Skin epidermis (tissue), 12 donors: ENCODE data around the gene NUB1.
A peak's percentile ranks its signal among the peaks of the same experiment; 100 is the strongest.

Experiments
- H3K27ac ChIP-seq, 21 experiments: fragments of 200-600 bp; sonication (generic) in 11 of 21; one replicate each; pipeline ENCODE4 v1.5.0; 2020; ENCODE audit warnings: mild to moderate bottlenecking in 3 of 21, inconsistent platforms in 2 of 21, moderate library complexity in 2 of 21
- H3K4me3 ChIP-seq, 7 experiments: fragments of 200-600 bp; sonication (generic) in 2 of 7; one replicate each; pipeline ENCODE4 v1.5.0; 2020; ENCODE audit warnings: inconsistent platforms in 2 of 7, mild to moderate bottlenecking in 2 of 7, moderate library complexity in 1 of 7

Gene NUB1

GRCh38 chr7:151410405-151411390 lies 69.1 kb downstream of the NUB1 start:
- Histone ChIP-seq H3K4me3 (peak overlapping the region in 6 of 7 experiments; percentile 6 to 39 (median 26)), H3K27ac (peak overlapping the region in 6 of 21 experiments; percentile 42 to 83 (median 73))

- Histone ChIP-seq H3K4me3 (no peak overlapping the region), H3K27ac (no peak overlapping the region)
Measured at GRCh38 chr7:151411551-151411950, 69.9 kb downstream of the NUB1 start.

- no peak overlapping the region for H3K4me3 ChIP-seq
- H3K27ac ChIP-seq: no peak overlapping the region
Measured at GRCh38 chr7:151412318-151412717, 70.7 kb downstream of the NUB1 start.

GRCh38 chr7:151413241-151413640 lies 71.6 kb downstream of the NUB1 start:
- H3K27ac ChIP-seq: no peak overlapping the region
- no peak overlapping the region for H3K4me3 ChIP-seq

- no peak overlapping the region for H3K27ac ChIP-seq
Measured at GRCh38 chr7:151415375-151416105, 73.9 kb downstream of the NUB1 start.

GRCh38 chr7:151416112-151416940 lies 74.7 kb downstream of the NUB1 start:
- H3K27ac ChIP-seq: no peak overlapping the region
- H3K4me3 ChIP-seq: no peak overlapping the region

More at GRCh38 chr7:151415375-151416105, 73.9 kb downstream of the NUB1 start:
- H3K4me3 ChIP-seq: no peak overlapping the region

GRCh38 chr7:151416941-151417315 lies 75.3 kb downstream of the NUB1 start:
- no peak overlapping the region for H3K4me3 ChIP-seq
- no peak overlapping the region for H3K27ac ChIP-seq

GRCh38 chr7:151420144-151420543 lies 78.5 kb downstream of the NUB1 start:
- no peak overlapping the region for H3K4me3 ChIP-seq
- H3K27ac ChIP-seq: no peak overlapping the region

GRCh38 chr7:151422212-151422611 lies 80.6 kb downstream of the NUB1 start:
- H3K4me3 ChIP-seq: no peak overlapping the region
- no peak overlapping the region for H3K27ac ChIP-seq

GRCh38 chr7:151423226-151423625 lies 81.6 kb downstream of the NUB1 start:
- no peak overlapping the region for H3K4me3 ChIP-seq
- H3K27ac ChIP-seq: no peak overlapping the region

- Histone ChIP-seq H3K27ac (no peak overlapping the region), H3K4me3 (no peak overlapping the region)
Measured at GRCh38 chr7:151423936-151424335, 82.3 kb downstream of the NUB1 start.

- H3K27ac ChIP-seq: no peak overlapping the region
- no peak overlapping the region for H3K4me3 ChIP-seq
Measured at GRCh38 chr7:151424799-151425198, 83.2 kb downstream of the NUB1 start.

- Histone ChIP-seq H3K4me3 (no peak overlapping the region), H3K27ac (no peak overlapping the region)
Measured at GRCh38 chr7:151425670-151426440, 84.2 kb downstream of the NUB1 start.

- Histone ChIP-seq H3K4me3 (no peak overlapping the region), H3K27ac (no peak overlapping the region)
Measured at GRCh38 chr7:151426441-151426903, 84.9 kb downstream of the NUB1 start.

GRCh38 chr7:151426904-151427704 lies 85.5 kb downstream of the NUB1 start:
- H3K4me3 ChIP-seq: no peak overlapping the region

GRCh38 chr7:151427705-151428377 lies 86.2 kb downstream of the NUB1 start:
- no peak overlapping the region for H3K4me3 ChIP-seq
- H3K27ac ChIP-seq: peak overlapping the region in 2 of 21 experiments; percentile 65 to 73

More at GRCh38 chr7:151426904-151427704, 85.5 kb downstream of the NUB1 start:
- peak overlapping the region in 1 of 21 experiments; percentile 39 for H3K27ac ChIP-seq
